HG03565 (cell line): ENCODE measurements around the gene INTS11.

Experiments
- ATAC-seq: cut with Tn5 transposase; IDR thresholded peaks from one replicate; pipeline ENCODE4 v1.9.1; 2021; ENCODE audit warnings: mild to moderate bottlenecking, moderate library complexity; ENCODE audit not compliant: unreplicated experiment

The INTS11 gene

GRCh38 chr1:1358433-1359271, 34.2 kb upstream of the INTS11 start, which contains the start of gene MXRA8:
Gene MXRA8 (minus strand): TSS chr1:1358555. CDS start chr1:1358504, 51 bp downstream.
- no peak for ATAC-seq

GRCh38 chr1:1357871-1358432, 33.5 kb upstream of the INTS11 start:
- ATAC-seq = no peak

GRCh38 chr1:1356796-1357401, 32.4 kb upstream of the INTS11 start:
- no peak for ATAC-seq

GRCh38 chr1:1356166-1356795, 31.8 kb upstream of the INTS11 start:
- no peak for ATAC-seq

GRCh38 chr1:1355416-1355815, 31.0 kb upstream of the INTS11 start:
- ATAC-seq = no peak

GRCh38 chr1:1354271-1355247, 30.1 kb upstream of the INTS11 start:
- no peak for ATAC-seq

GRCh38 chr1:1353389-1354151, 29.1 kb upstream of the INTS11 start:
- ATAC-seq = no peak

- ATAC-seq = no peak
These were observed 28.4 kb upstream of the INTS11 start for GRCh38 chr1:1352786-1353388.

- no peak for ATAC-seq
These were observed 27.3 kb upstream of the INTS11 start for GRCh38 chr1:1351511-1352427.

- ATAC-seq = peak; percentile 49
These were observed 25.0 kb upstream of the INTS11 start, which contains the start of gene DVL1 for GRCh38 chr1:1349256-1350012. Gene DVL1 (minus strand): TSS chr1:1349418. CDS start chr1:1349065, 353 bp downstream.

- ATAC-seq = peak; percentile 24
These were observed 24.2 kb upstream of the INTS11 start for GRCh38 chr1:1348420-1349255.

GRCh38 chr1:1347663-1348419, 23.4 kb upstream of the INTS11 start:
- no peak for ATAC-seq

- no peak for ATAC-seq
These were observed 22.7 kb upstream of the INTS11 start for GRCh38 chr1:1347026-1347595.

- ATAC-seq = no peak
These were observed 22.0 kb upstream of the INTS11 start for GRCh38 chr1:1346501-1346890.

GRCh38 chr1:1345860-1346500, 21.5 kb upstream of the INTS11 start:
- no peak for ATAC-seq
